ENCODE data around the gene TBC1D20. TPM values are rescaled to one million over a fixed set of nuclear protein-coding genes. Genes with fewer than 3 reads are reported as not detected.

The TBC1D20 gene
- total and polyA plus RNA-seq, 7 donors: 16.6 to 31.4 (median 28.3) TPM

DNA sequence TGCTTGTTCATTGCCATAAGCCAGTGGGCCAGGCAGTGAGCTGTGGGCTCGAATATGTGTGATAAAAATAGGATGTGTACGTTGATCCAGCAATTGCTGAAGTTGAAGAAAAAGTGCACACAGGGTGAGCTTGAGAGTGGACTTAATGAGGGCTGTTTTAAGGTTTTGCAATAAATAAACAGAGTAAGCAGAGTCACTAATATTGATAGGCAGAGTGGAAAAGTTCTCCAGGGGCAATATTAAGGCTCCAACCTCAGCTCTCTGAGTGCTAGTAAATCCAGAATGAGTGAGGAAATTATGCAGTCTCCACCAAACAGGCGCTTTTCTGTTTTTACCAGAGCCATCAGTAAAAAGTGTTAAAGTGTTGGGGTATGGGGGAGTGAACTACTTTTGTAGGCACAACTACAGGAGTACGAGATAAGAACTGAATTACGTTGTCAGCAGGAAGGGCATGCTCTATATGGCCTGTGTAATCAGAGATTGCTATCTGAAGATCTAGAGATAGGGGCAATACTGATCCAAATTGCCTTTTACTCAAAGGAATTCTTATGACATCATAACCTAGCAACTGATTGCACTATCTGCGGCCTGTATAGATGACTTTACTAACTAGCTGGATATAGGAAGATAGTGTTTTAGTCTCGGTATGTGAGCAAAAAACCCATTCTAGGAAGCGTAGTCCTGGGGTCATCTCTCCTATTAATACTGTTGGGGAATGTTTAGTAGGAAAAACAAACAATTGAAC is 7.6 kb upstream of the TBC1D20 start:
- Histone ChIP-seq H3K27me3 (ENCODE audit: insufficient read depth in 3 of 3, low read length in 2 of 3) (no peaks in the 10 kb centered on the region), H3K4me3 (no peak overlapping the region), H3K9me3 (no peaks in the 10 kb centered on the region), H3K4me1 (no peaks in the 10 kb centered on the region), H3K27ac (no peak overlapping the region), H3K36me3 (ENCODE audit: insufficient read depth in 1 of 2, low read depth in 1 of 2) (no peaks in the 10 kb centered on the region)
- WGBS, 3 donors: 76 to 88% (median 78%) methylated on average over 8 of the region's 8 CpGs
- DNase-seq: no peak
- intact Hi-C loops (cut with DNase I): loop anchor here in 1 of 2 donors (10.0 kb wide), 1 partner anchor 65 kb away; the partner anchor contains the start of gene RBCK1
- TF ChIP-seq CTCF (IDR thresholded peaks at IDR 0.05): no peak
- ATAC-seq: no peak

GRCh38 chr20:467755-468154 is 5.4 kb upstream of the TBC1D20 start:
- H3K27me3 ChIP-seq (ENCODE audit: insufficient read depth in 3 of 3, low read length in 2 of 3): no peaks in the 10 kb centered on the region
- no peak overlapping the region for H3K27ac ChIP-seq
- intact Hi-C loops (cut with DNase I): no loop called here
- H3K36me3 ChIP-seq (ENCODE audit: insufficient read depth in 1 of 2, low read depth in 1 of 2): no peaks in the 10 kb centered on the region
- ATAC-seq (no peak), DNase-seq (no peak)
- no peaks in the 10 kb centered on the region for H3K9me3 ChIP-seq
- H3K4me1 ChIP-seq: no peaks in the 10 kb centered on the region
- TF ChIP-seq CTCF (IDR thresholded peaks at IDR 0.05): no peak
- 87 to 88% (median 88%) methylated on average over 7 of the region's 7 CpGs for WGBS, 3 donors
- H3K4me3 ChIP-seq: no peak overlapping the region

- WGBS, 3 donors: 7 to 15% (median 10%) methylated on average over 37 to 60 of the region's 60 CpGs
- Histone ChIP-seq H3K9me3 (no peaks in the 10 kb centered on the region), H3K4me3 (peak overlapping the region; percentile 81), H3K27me3 (ENCODE audit: insufficient read depth in 3 of 3, low read length in 2 of 3) (no peaks in the 10 kb centered on the region), H3K4me1 (peaks cover 31% of the 10 kb centered on the region), H3K36me3 (ENCODE audit: insufficient read depth in 1 of 2, low read depth in 1 of 2) (no peaks in the 10 kb centered on the region), H3K27ac (peak overlapping the region; percentile 95)
- peak; percentile 58 to 78 for DNase-seq
- peak; percentile 40 to 70 (median 46) for ATAC-seq
- intact Hi-C loops (cut with DNase I): no loop called here
- TF ChIP-seq CTCF (IDR thresholded peaks at IDR 0.05): no peak
These were observed 807 bp downstream of the TBC1D20 start for GRCh38 chr20:461254-462198.

DNA sequence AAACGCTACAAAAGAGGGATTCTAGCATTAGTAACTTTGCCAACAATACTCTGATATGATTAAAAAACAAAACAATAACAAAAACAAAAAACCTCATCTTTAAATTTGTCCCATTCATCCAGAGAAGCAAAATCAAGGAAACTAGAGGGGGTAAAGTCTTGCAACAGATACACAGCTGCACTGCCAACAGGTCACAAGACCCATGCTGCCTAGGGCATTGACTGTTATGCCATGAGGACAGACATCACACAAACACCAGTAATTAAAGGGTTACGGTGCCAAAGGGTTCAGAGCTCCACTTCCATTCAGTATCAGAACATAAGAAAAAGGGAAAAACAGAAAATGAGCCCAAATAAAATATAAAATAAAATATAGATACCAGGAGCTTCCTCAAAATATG is 1.6 kb downstream of the TBC1D20 start:
- Histone ChIP-seq H3K9me3 (no peaks in the 10 kb centered on the region), H3K36me3 (ENCODE audit: insufficient read depth in 1 of 2, low read depth in 1 of 2) (no peaks in the 10 kb centered on the region), H3K4me1 (peaks cover 31% of the 10 kb centered on the region), H3K27ac (peak overlapping the region; percentile 95), H3K4me3 (peak overlapping the region; percentile 81), H3K27me3 (ENCODE audit: insufficient read depth in 3 of 3, low read length in 2 of 3) (no peaks in the 10 kb centered on the region)
- peak in 2 of 4 donors; percentile 38 to 59 for ATAC-seq
- intact Hi-C loops (cut with DNase I): no loop called here
- DNase-seq: no peak
- TF ChIP-seq CTCF (IDR thresholded peaks at IDR 0.05): no peak
- 23 to 49% (median 35%) methylated on average over 2 of the region's 2 CpGs for WGBS, 3 donors
